SK-N-SH treated with all-trans-retinoic acid at 6 μM for 48 hours (cell line): Measurements from ENCODE around the gene FKBP3.

Experiments
- ATAC-seq: fragments of 200-7000 bp; cut with Tn5 transposase; 3 replicates; pipeline ENCODE4 v1.9.1; 2020; ENCODE audit warnings: mild to moderate bottlenecking, moderate library complexity
- ARNTL ChIP-seq: fragments of 450-650 bp; formaldehyde crosslinking; IDR thresholded peaks from 2 replicates; pipeline ENCODE4 v1.5.0; 2020; ENCODE audit warnings: low read depth, mild to moderate bottlenecking, moderate library complexity, borderline replicate concordance
- BACH2 ChIP-seq: fragments of 250-450 bp; sonication (Bioruptor Pico); IDR thresholded peaks from 2 replicates; pipeline ENCODE4 v1.9.0; 2021; ENCODE audit warnings: mild to moderate bottlenecking, borderline replicate concordance
- CREB5 ChIP-seq: fragments of 250-450 bp; sonication (Bioruptor Pico); IDR thresholded peaks from 2 replicates; pipeline ENCODE4 v1.5.1; 2020; ENCODE audit warnings: low read depth, mild to moderate bottlenecking, moderate library complexity
- CSDC2 ChIP-seq: fragments of 250-450 bp; sonication (Bioruptor Pico); IDR thresholded peaks from 2 replicates; pipeline ENCODE4 v1.5.0; 2020; ENCODE audit warnings: mild to moderate bottlenecking, moderate library complexity
- CSRNP3 ChIP-seq: fragments of 250-450 bp; sonication (Bioruptor Pico); IDR thresholded peaks from 2 replicates; pipeline ENCODE4 v1.5.1; 2021; ENCODE audit warnings: mild to moderate bottlenecking, moderate library complexity
- ESRRG ChIP-seq: fragments of 250-450 bp; sonication (Bioruptor Pico); IDR thresholded peaks from 2 replicates; pipeline ENCODE4 v1.6.1; 2021; ENCODE audit warnings: mild to moderate bottlenecking
- GLIS3 ChIP-seq: fragments of 250-450 bp; sonication (Bioruptor Pico); IDR thresholded peaks from 2 replicates; pipeline ENCODE4 v1.5.0; 2020; ENCODE audit warnings: mild to moderate bottlenecking, moderate library complexity
- OSR1 ChIP-seq: fragments of 250-450 bp; sonication (Bioruptor Pico); IDR thresholded peaks from 2 replicates; pipeline ENCODE4 v1.8.0; 2022; ENCODE audit warnings: moderate library complexity, mild to moderate bottlenecking, inconsistent platforms
- PATZ1 ChIP-seq: fragments of 250-450 bp; sonication (Bioruptor Pico); IDR thresholded peaks from 2 replicates; pipeline ENCODE4 v1.8.0; 2020; ENCODE audit warnings: mild to moderate bottlenecking, moderate library complexity, borderline replicate concordance
- POU6F1 ChIP-seq: fragments of 250-450 bp; sonication (Bioruptor Pico); IDR thresholded peaks from 2 replicates; pipeline ENCODE4 v1.8.0; 2021; ENCODE audit warnings: low read depth, mild to moderate bottlenecking, moderate library complexity, borderline replicate concordance
- PPARA ChIP-seq: fragments of 250-450 bp; sonication (Bioruptor Pico); IDR thresholded peaks from 2 replicates; pipeline ENCODE4 v1.5.0; 2020; ENCODE audit warnings: mild to moderate bottlenecking, borderline replicate concordance
- RARB ChIP-seq: fragments of 250-450 bp; sonication (Bioruptor Pico); IDR thresholded peaks from 2 replicates; pipeline ENCODE4 v1.8.0; 2021; ENCODE audit warnings: mild to moderate bottlenecking, moderate library complexity
- SNAI2 ChIP-seq: fragments of 250-450 bp; sonication (Bioruptor Pico); IDR thresholded peaks from 2 replicates; pipeline ENCODE4 v1.5.0; 2020; ENCODE audit warnings: mild to moderate bottlenecking, moderate library complexity
- TCF4 ChIP-seq: fragments of 250-450 bp; sonication (Bioruptor Pico); IDR thresholded peaks from 2 replicates; pipeline ENCODE4 v1.8.0; 2021; ENCODE audit warnings: mild to moderate bottlenecking, moderate library complexity, borderline replicate concordance
- TOX ChIP-seq: fragments of 250-450 bp; sonication (Bioruptor Pico); IDR thresholded peaks from 2 replicates; pipeline ENCODE4 v1.8.0; 2021; ENCODE audit warnings: mild to moderate bottlenecking, moderate library complexity, borderline replicate concordance
- ZC3H10 ChIP-seq: fragments of 250-450 bp; sonication (Bioruptor Pico); IDR thresholded peaks from 2 replicates; pipeline ENCODE4 v1.5.1; 2021; ENCODE audit warnings: mild to moderate bottlenecking, moderate library complexity
- ZFP3 ChIP-seq: fragments of 250-450 bp; sonication (Bioruptor Pico); IDR thresholded peaks from 2 replicates; pipeline ENCODE4 v1.5.0; 2020; ENCODE audit warnings: mild to moderate bottlenecking, moderate library complexity
- ZFP30 ChIP-seq: fragments of 450-650 bp; formaldehyde crosslinking; IDR thresholded peaks from 2 replicates; pipeline ENCODE4 v1.5.0; 2022; ENCODE audit warnings: mild to moderate bottlenecking, moderate library complexity
- ZNF565 ChIP-seq: fragments of 450-650 bp; formaldehyde crosslinking; conservative IDR thresholded peaks from 2 replicates; pipeline ENCODE4 v1.5.0; 2020; ENCODE audit warnings: low read depth, mild to moderate bottlenecking, moderate library complexity
- ZNF8 ChIP-seq: fragments of 450-650 bp; formaldehyde crosslinking; IDR thresholded peaks from 2 replicates; pipeline ENCODE4 v1.5.0; 2020; ENCODE audit warnings: mild to moderate bottlenecking, moderate library complexity

FKBP3 gene

GRCh38 chr14:45134051-45134958 is at the start of gene FKBP3:
TSS of gene FKBP3 (minus strand) at chr14:45134481. CDS start at chr14:45134456, 25 bp downstream.
- ATAC-seq: peak; percentile 92
- TF ChIP-seq PPARA (CRISPR knock-in tag): no peak
- no peak for TF ChIP-seq GLIS3 (CRISPR knock-in tag)
- TF ChIP-seq CREB5 (CRISPR knock-in tag): no peak
- no peak for TF ChIP-seq CSDC2 (CRISPR knock-in tag)
- no peak for TF ChIP-seq PATZ1 (CRISPR knock-in tag)
- TF ChIP-seq CSRNP3 (CRISPR knock-in tag): no peak
- TF ChIP-seq ZNF8 (CRISPR knock-in tag): no peak
- no peak for TF ChIP-seq SNAI2 (CRISPR knock-in tag)
- TF ChIP-seq ZC3H10 (CRISPR knock-in tag): no peak
- TF ChIP-seq ARNTL: no peak
- no peak for TF ChIP-seq ZNF565 (CRISPR knock-in tag)
- no peak for TF ChIP-seq POU6F1 (CRISPR knock-in tag)
- no peak for TF ChIP-seq ESRRG (CRISPR knock-in tag)
- TF ChIP-seq RARB: no peak
- no peak for TF ChIP-seq ZFP3

GRCh38 chr14:45181806-45182205 is 47.5 kb upstream of the FKBP3 start:
- TF ChIP-seq ZFP3 (no peak), BACH2 (CRISPR knock-in tag) (no peak), ZNF565 (CRISPR knock-in tag) (no peak), ESRRG (CRISPR knock-in tag) (no peak), OSR1 (CRISPR knock-in tag) (no peak), TCF4 (CRISPR knock-in tag) (no peak), TOX (CRISPR knock-in tag) (no peak), ZFP30 (CRISPR knock-in tag) (no peak), PATZ1 (CRISPR knock-in tag) (no peak), ZC3H10 (CRISPR knock-in tag) (no peak)
- no peak for ATAC-seq

- ATAC-seq: no peak
- TF ChIP-seq ZFP30 (CRISPR knock-in tag) (no peak), PPARA (CRISPR knock-in tag) (no peak), ARNTL (no peak), TCF4 (CRISPR knock-in tag) (no peak), SNAI2 (CRISPR knock-in tag) (no peak), CREB5 (CRISPR knock-in tag) (no peak), ZNF565 (CRISPR knock-in tag) (no peak), ESRRG (CRISPR knock-in tag) (no peak), RARB (no peak), ZNF8 (CRISPR knock-in tag) (no peak), POU6F1 (CRISPR knock-in tag) (no peak), ZFP3 (no peak), OSR1 (CRISPR knock-in tag) (no peak), GLIS3 (CRISPR knock-in tag) (no peak)
Measured at GRCh38 chr14:45181329-45181728, 47.0 kb upstream of the FKBP3 start.
